Ovary (tissue), 3 donors: ENCODE data around the gene PLP2.

ENCODE experiments used
- CTCF ChIP-seq, 3 donors: fragments of 450-650 bp in 2 of 3; fragments of 200-600 bp in 1 of 3; IDR thresholded peaks; one replicate each; pipeline versions ENCODE4 v1.5.1 to v1.8.0; 2016 to 2022; ENCODE audit warnings: antibody characterized with exemption in 3 of 3, mild to moderate bottlenecking in 1 of 3
- EP300 ChIP-seq: sonication (generic); formaldehyde crosslinking; IDR thresholded peaks from one replicate; pipeline ENCODE4 v1.6.1; 2017; ENCODE audit warnings: antibody characterized with exemption
- donor health status: DM: no; HTN: no; CAD: no.

- TF ChIP-seq CTCF (IDR thresholded peaks at IDR 0.05) (no peak), EP300 (no peak)
These were observed 10.1 kb upstream of the PLP2 start for GRCh38 chrX:49161632-49162031.
